ENCODE measurements around the gene SPOCK3. TPM values are rescaled to one million over a fixed set of nuclear protein-coding genes. Genes with fewer than 3 reads are reported as not detected.

Gene SPOCK3
- total RNA-seq, 1 donor from 2014 or later = 1.1 TPM

- DNase-seq = no peak
These were observed 57.4 kb downstream of the SPOCK3 start for GRCh38 chr4:167176723-167177367.

GRCh38 chr4:167171928-167172327 is 62.4 kb downstream of the SPOCK3 start:
- DNase-seq = no peak

- no peak for DNase-seq
These were observed 65.7 kb downstream of the SPOCK3 start for GRCh38 chr4:167168611-167169010.

- no peak for DNase-seq
These were observed 83.7 kb downstream of the SPOCK3 start for GRCh38 chr4:167150587-167150986.

GRCh38 chr4:167144605-167145004 is 89.7 kb downstream of the SPOCK3 start:
- DNase-seq = no peak

DNA sequence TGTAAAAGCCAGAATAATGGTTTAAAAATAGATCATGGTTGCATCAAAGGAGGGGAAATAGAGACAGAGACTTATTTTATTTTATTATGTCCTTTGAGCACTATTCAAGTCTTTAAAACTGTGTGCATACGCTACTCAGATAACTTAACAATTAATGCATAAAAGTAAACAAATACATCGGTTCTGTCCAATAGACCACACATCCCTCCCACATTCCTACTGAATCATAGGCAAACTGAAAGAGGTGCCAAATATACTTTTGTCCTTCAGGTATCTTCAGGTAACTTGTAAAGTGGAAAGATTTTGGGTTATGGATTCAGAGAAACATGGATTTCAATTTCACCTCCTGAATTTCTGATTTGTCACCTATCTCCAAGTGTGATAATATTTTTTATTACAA is 91.3 kb downstream of the SPOCK3 start:
- no peak for DNase-seq

DNA sequence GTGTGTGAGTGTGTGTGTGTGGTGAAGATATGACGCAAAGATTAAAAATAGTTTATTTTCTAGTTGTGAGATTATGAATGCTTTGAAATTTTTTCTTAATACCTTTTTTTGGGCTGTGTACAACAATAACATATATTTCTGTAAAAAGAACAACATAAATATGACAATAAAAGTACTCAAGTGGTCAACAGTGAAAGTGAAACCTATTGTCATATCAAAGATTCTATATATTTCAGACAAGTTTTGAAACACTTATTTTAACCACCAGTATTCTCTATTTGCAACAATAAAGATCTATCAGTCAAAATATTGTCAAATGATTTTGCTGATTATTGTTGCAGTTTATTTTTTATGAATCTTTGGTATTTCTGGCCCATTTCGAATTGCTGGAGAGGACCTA is 98.0 kb downstream of the SPOCK3 start:
- DNase-seq = no peak

GRCh38 chr4:167129146-167129545 is 105.1 kb downstream of the SPOCK3 start:
- DNase-seq = no peak

GRCh38 chr4:167119392-167119791 is 114.9 kb downstream of the SPOCK3 start:
- DNase-seq = no peak

GRCh38 chr4:167117273-167117672 is 117.0 kb downstream of the SPOCK3 start:
- DNase-seq = no peak

- no peak for DNase-seq
These were observed 119.8 kb downstream of the SPOCK3 start for GRCh38 chr4:167114416-167114971.

GRCh38 chr4:167111622-167112021 is 122.7 kb downstream of the SPOCK3 start:
- no peak for DNase-seq

GRCh38 chr4:167111092-167111491 is 123.2 kb downstream of the SPOCK3 start:
- no peak for DNase-seq

DNA sequence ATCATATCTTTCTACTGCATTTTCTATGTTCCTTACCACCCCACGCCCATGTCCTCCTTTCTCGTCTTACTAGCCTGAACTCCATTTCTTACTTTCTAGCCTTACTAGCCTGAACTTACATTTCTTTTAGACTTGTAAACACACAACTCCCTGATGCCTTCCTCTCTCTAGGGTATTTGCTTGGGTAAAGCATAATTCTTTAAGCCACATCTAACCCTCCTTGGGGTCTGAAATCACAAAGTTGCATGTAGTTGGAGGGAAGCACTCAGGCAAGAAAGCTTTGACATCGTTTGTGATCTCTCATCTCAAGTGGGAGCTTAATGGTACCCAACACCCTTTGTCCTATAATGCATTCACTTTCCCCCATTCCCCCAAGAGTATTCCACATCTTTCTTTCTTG is 124.4 kb downstream of the SPOCK3 start:
- no peak for DNase-seq

- DNase-seq = no peak
These were observed 128.4 kb downstream of the SPOCK3 start for GRCh38 chr4:167105857-167106256.

- DNase-seq = no peak
These were observed 131.8 kb downstream of the SPOCK3 start for GRCh38 chr4:167102475-167102874.

DNA sequence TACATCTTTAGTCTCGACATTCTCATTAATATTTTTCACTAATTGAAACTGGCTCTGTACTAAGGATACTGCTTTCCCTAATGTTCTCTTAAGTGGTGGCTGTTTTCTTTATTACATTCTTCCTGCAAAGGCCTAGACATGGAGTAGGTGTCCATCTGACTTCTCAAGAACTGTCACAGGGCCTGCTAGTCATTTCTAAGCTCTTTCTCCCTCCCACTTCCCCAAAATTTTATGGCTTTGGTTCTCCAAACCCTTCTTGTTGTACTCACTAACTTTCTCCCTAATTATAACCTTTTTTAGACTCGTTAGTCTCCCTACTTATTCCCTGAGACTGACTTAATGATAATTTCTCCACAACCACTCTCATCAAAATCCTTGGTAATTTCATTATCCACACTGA is 133.3 kb downstream of the SPOCK3 start:
- DNase-seq = no peak

DNA sequence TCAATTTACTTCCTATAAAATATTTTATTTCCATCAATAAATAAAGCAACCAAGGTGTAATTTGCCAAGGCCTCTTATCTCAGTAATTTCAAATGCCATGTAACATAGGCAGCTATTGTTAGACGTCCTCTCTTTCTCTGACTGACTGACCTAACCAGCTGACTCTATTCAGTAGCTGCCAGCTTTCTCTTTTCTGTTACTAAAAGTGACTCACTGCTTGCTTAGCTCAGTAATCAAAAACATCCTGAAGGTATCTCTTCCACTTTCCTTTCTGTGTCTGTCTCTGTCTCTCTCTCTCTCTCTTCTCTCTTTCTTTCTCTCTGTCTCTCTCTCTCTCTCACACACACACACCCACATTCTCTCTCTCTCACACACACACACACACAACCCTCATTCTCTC is 134.2 kb downstream of the SPOCK3 start:
- DNase-seq = no peak

GRCh38 chr4:167088115-167088514 is 146.2 kb downstream of the SPOCK3 start:
- DNase-seq = no peak

DNA sequence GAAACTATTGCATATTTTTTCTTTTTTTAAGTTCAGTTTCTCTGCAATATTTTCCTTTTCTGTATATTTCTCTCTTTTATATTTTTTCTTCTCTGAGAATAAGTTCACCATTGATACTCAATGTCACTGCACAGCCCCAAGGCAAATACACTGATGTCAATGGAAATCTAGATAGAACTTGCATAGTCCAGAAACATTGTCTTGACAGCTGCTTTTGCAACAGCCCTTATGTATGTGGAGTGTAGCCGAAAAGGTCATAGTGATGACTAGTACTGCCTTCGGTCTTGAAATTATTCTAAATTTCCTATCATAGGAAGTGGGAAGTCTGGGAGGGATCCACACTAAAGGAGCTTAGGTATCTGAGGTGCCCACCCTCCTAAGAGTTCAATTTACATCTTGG is 150.0 kb downstream of the SPOCK3 start:
- DNase-seq = no peak

DNA sequence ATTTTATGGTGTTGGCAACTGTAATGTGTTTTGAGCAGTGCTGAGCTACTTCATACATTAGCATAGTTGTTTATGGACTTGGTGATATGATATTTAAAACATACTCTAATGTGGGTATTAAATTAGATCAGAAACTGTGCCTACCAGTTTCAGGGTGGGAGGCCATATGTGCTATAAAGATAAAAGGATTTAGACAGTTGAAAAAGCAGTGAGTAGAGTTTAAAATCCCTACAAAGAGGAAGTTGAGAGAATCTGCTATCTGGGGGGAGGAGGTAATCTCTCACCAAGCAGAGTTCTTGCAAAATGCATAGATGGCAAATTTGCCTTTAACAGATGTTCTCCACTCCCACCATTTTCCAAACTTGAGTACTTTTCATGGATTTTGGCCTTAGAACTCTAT is 154.5 kb downstream of the SPOCK3 start:
- no peak for DNase-seq

DNA sequence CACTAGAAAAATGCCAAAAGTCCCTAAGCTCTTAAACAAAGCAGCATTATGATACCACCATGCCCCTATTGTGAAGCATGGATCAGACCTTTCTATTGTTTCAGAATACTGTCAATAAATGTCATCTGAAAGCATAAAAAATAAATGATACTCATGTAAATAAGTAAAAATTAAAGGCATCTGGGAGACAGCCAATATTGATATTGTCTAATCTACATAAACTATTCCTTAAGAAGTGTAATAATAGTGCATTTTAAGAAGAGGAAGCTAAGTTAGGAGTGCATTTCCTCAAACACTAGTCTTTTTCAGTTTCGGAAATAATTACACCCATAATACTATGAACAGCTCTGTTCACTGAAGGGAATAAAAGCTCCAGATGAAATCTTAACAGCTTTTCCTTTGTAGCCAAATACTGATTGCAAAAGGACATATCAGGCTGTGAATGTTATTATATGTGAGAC is 181.6 kb downstream of the SPOCK3 start:
- no peak for DNase-seq

DNA sequence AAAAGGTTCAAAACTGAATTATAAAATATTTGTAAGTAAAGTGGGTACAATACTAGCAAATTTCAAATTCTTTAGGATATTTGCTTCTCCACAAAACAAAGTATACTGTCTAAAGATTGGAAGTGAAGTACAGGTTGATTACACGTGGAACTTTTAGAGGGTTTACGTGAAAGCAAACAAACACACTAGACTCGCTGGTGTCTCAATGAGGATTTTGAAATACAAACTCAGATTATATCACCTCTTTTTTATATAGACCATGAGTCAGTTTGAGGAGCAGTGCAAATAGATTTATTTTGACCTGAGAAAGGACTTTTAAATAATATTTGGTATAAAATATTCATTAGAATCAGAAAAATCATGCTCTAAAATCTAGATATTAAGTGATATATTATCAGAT is 185.0 kb downstream of the SPOCK3 start:
- no peak for DNase-seq

- DNase-seq = no peak
These were observed 192.8 kb downstream of the SPOCK3 start for GRCh38 chr4:167041524-167041923.

DNA sequence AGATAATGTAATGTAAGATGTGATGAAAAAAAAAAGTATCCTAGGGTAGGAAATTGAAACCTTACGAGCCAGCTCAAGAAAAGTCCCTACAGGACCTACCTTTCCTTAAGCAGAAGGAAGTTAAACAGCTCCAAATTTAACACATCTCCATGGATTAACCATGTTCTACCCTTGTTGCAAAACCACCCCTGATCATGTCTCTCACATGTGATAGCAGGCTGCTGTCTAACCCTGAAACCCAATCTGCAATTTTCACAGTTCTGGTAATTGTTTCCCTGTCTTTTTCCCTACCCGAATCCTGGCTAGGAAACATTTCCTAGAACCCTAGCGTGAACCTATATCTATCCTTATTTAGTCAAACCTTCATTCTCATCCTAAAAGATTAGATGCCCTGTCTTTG is 198.9 kb downstream of the SPOCK3 start:
- DNase-seq = no peak

All from skin of body (tissue), 2 donors.